ENCODE data around the gene DAB2IP. TPM values are rescaled to one million over a fixed set of nuclear protein-coding genes. Genes with fewer than 3 reads are reported as not detected.
A peak's percentile ranks its signal among the peaks of the same experiment; 100 is the strongest.

DAB2IP gene
- total RNA-seq, 2 donors from 2014 or later, result 70.7 to 71.0 TPM

DNA sequence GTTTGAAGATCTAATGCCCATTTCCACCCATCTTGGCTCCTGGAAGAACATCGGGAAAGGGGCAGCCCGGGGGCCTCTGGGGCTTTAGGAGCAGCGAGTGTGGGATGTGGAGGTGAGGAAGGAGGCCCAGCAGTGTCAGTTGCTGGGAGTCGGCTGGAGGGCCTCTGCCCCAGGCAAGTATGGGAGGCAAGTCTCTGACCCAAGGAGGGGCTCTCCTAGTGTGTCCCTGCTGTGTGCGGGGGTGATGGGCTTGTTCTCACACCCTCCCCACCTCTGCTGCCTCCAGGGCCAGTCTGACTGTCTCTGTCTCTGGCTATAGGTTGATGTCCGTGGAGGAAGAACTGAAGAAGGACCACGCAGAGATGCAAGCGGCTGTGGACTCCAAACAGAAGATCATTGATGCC, 129.7 kb downstream of the DAB2IP start:
- Histone ChIP-seq H3K9me3 (ENCODE audit: control insufficient read depth, low read length) (peaks cover 5% of the 10 kb centered on the region), H3K27me3 (ENCODE audit: control insufficient read depth, insufficient read depth, low read length, poor library complexity, severe bottlenecking) (no peaks in the 10 kb centered on the region), H3K4me1 (ENCODE audit: control insufficient read depth, insufficient read depth, low read length) (no peaks in the 10 kb centered on the region), H3K9ac (ENCODE audit: extremely low read depth, low read length, poor library complexity, severe bottlenecking) (no peak overlapping the region), H3K36me3 (ENCODE audit: control insufficient read depth, insufficient read depth, low read length) (peaks cover 44% of the 10 kb centered on the region), H3K4me3 (ENCODE audit: low read length) (no peak overlapping the region), H3K27ac (ENCODE audit: low read depth, low read length) (peak overlapping the region; percentile 24)
- Mint-ChIP-seq H3K4me3 (no peak overlapping the region), H3K4me1 (peaks cover 11% of the 10 kb centered on the region), H3K9me3 (peaks cover 1% of the 10 kb centered on the region), H3K36me3 (ENCODE audit: low read depth) (peaks cover 60% of the 10 kb centered on the region), H3K27me3 (ENCODE audit: insufficient read depth) (no peaks in the 10 kb centered on the region), H3K27ac (peak overlapping the region; percentile 52)
- peak; percentile 28 for DNase-seq
- WGBS, 2 experiments (ENCODE audit: insufficient coverage in 1 of 2, insufficient read length in 1 of 2), result 93 to 96% methylated on average over 2 to 8 of the region's 8 CpGs
- no peak for TF ChIP-seq CTCF (conservative IDR thresholded peaks at IDR 0.05)

- no peaks in the 10 kb centered on the region for H3K4me1 ChIP-seq (ENCODE audit: control insufficient read depth, insufficient read depth, low read length)
- peaks cover 5% of the 10 kb centered on the region for H3K9me3 ChIP-seq (ENCODE audit: control insufficient read depth, low read length)
- H3K4me3 ChIP-seq (ENCODE audit: low read length), result no peak overlapping the region
- H3K27ac Mint-ChIP-seq, result no peak overlapping the region
- H3K27me3 ChIP-seq (ENCODE audit: control insufficient read depth, insufficient read depth, low read length, poor library complexity, severe bottlenecking), result no peaks in the 10 kb centered on the region
- peak; percentile 39 for DNase-seq
- no peak overlapping the region for H3K9ac ChIP-seq (ENCODE audit: extremely low read depth, low read length, poor library complexity, severe bottlenecking)
- no peaks in the 10 kb centered on the region for H3K27me3 Mint-ChIP-seq (ENCODE audit: insufficient read depth)
- peaks cover 1% of the 10 kb centered on the region for H3K9me3 Mint-ChIP-seq
- peaks cover 38% of the 10 kb centered on the region for H3K36me3 ChIP-seq (ENCODE audit: control insufficient read depth, insufficient read depth, low read length)
- WGBS, 2 experiments (ENCODE audit: insufficient coverage in 1 of 2, insufficient read length in 1 of 2), result 93 to 100% methylated on average over 3 to 17 of the region's 17 CpGs
- peaks cover 13% of the 10 kb centered on the region for H3K4me1 Mint-ChIP-seq
- H3K27ac ChIP-seq (ENCODE audit: low read depth, low read length), result no peak overlapping the region
- TF ChIP-seq CTCF (conservative IDR thresholded peaks at IDR 0.05), result no peak
- H3K4me3 Mint-ChIP-seq, result no peak overlapping the region
- peaks cover 53% of the 10 kb centered on the region for H3K36me3 Mint-ChIP-seq (ENCODE audit: low read depth)
Measured at GRCh38 chr9:121781701-121782464, 130.4 kb downstream of the DAB2IP start.

DNA sequence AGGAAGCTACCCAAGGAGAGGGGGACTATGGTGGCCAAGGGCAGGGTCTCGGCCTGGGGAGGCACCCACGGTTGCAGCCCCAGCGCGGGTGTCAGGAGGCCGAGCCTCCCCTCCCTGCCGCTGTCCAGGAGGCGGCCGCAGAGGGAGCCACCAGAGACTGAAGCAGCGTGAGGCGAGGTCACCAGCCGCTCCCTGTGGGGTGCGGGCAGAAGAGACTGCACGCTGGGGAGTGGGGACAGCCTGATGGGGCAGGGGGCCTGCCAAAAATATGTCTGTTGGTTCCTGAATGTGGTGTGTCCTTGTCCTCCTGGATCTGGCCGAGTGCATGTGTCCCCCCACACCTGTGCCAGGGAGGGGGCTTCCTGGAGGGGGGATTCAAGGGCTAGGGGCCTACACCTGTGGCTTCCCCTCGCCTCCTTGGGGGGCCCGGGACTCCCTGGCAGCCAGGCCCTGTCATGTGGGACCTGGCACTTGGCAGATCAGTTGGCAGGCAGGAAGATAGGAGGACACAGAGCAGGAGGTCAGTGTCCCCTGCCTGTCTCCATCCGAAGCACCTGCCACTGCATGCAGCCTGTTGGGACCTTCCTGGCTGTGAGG, 131.2 kb downstream of the DAB2IP start:
- WGBS, 2 experiments (ENCODE audit: insufficient coverage in 1 of 2, insufficient read length in 1 of 2), result 81 to 95% methylated on average over 5 to 17 of the region's 17 CpGs
- Histone ChIP-seq H3K4me3 (ENCODE audit: low read length) (no peak overlapping the region), H3K27me3 (ENCODE audit: control insufficient read depth, insufficient read depth, low read length, poor library complexity, severe bottlenecking) (no peaks in the 10 kb centered on the region), H3K4me1 (ENCODE audit: control insufficient read depth, insufficient read depth, low read length) (no peaks in the 10 kb centered on the region), H3K9ac (ENCODE audit: extremely low read depth, low read length, poor library complexity, severe bottlenecking) (no peak overlapping the region), H3K27ac (ENCODE audit: low read depth, low read length) (peak overlapping the region; percentile 82), H3K36me3 (ENCODE audit: control insufficient read depth, insufficient read depth, low read length) (peaks cover 32% of the 10 kb centered on the region), H3K9me3 (ENCODE audit: control insufficient read depth, low read length) (peaks cover 5% of the 10 kb centered on the region)
- Mint-ChIP-seq H3K4me3 (no peak overlapping the region), H3K9me3 (peaks cover 1% of the 10 kb centered on the region), H3K36me3 (ENCODE audit: low read depth) (peaks cover 46% of the 10 kb centered on the region), H3K4me1 (peaks cover 13% of the 10 kb centered on the region), H3K27me3 (ENCODE audit: insufficient read depth) (no peaks in the 10 kb centered on the region), H3K27ac (no peak overlapping the region)
- no peak for TF ChIP-seq CTCF (conservative IDR thresholded peaks at IDR 0.05)
- peak; percentile 35 for DNase-seq
